GM18505 (cell line): Measurements from ENCODE around the gene SNED1.
"Not testable (repeated sequence)": the region's sequence is repeated elsewhere in the genome, so short reads cannot be mapped to it uniquely, and the experiment has no call there.

Experiments
- ATAC-seq: cut with Tn5 transposase; IDR thresholded peaks from one replicate; pipeline ENCODE4 v1.9.1; 2021; ENCODE audit not compliant: unreplicated experiment
- POLR2A ChIP-seq: IDR thresholded peaks from 4 replicates; pipeline ENCODE4 v1.6.1; 2011; ENCODE audit warnings: borderline replicate concordance; ENCODE audit not compliant: insufficient read depth, insufficient read length; ENCODE audit errors: extremely low read depth

The SNED1 gene

DNA sequence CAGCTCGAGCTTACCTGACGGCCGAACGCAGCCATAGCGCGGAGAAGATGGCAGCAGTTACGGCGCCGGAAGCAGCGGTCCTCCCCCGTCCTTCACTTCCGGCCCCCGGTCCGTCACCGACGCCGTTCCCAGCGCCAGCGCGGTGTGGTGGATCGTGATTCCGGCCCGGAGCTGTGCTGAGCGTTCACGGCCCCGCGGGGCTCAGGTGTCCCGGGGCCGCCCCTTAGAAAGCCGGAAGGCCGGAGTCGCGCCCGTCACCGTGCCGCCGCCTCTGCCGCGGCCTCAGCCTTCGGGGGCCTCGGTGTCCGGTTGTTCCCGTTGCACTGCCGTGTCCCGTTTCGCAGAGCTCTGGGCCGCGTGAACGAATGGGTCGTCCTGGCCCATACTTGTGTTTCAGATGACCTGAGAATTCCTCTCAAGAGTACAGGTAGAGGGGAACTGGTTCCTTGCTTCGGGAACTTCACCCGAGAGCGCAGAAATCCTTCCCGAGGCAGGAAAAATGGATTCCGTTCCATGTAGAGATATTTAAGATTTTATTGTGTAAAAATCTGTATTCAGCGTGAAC is 103.9 kb downstream of the SNED1 start, which contains the start of gene MTERF4:
Gene MTERF4 (minus strand): TSS at position 49 of the 565 bp plus-strand sequence. CDS start 14 bp downstream, at position 35.
- ATAC-seq = peak; percentile 88
- peak; percentile 92 for TF ChIP-seq POLR2A

DNA sequence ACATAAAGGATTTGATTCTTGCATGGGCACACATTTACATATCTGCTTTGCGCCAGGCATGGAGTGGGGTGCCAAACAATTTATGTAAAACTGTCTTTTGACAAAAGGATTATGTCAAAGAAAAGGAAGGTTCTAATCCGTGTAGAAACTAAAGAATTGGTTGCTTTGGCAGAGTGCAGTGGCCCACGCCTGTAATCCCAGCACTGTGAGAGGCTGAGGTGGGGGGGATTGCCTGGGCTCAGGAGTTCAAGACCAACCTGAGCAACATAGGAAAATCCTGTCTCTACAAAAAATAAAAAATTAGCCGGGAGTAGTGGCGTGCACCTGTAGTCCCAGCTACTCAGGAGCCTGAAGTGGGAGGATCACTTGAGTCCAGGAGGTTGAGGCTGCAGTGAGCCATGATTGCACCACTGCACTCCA is 104.8 kb downstream of the SNED1 start:
- TF ChIP-seq POLR2A = no peak
- no peak for ATAC-seq

DNA sequence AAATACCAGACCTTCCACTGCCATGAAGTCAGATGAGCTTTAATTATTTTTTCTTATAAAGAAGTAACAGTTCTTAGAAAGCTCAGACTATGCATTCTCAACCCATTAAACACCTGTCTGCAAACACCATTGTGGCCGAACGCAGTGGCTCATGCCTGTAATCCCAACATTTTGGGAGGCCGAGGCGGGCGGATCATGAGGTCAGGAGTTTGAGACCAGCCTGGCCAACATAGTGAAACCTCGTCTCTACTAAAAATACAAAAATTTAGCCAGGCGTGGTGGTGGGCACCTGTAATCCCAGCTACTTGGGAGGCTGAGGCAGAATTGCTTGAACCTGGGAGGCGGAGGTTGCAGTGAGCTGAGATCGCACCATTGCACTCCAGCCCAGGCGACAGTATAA is 106.2 kb downstream of the SNED1 start:
- not testable (repeated sequence) for ATAC-seq

DNA sequence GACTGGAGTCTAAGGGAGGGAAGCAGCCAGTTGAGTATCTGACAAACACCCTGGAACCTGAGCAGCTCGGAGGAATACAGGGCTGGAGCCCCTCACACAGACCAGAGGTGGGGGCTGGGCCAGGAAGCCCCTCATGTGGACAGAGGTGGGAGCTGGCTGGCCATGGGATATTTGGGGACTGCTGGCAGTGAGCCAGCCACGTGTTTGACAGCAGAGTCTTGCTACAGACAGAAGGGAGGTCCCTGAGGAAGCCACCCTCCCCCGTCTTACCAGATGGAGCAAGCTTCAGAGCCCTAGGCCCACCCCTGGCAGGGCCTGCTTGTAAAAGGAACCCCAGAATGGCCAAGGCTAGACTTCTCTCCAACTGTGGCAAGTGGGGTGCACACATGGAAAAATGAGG is 107.2 kb downstream of the SNED1 start:
- TF ChIP-seq POLR2A = no peak

DNA sequence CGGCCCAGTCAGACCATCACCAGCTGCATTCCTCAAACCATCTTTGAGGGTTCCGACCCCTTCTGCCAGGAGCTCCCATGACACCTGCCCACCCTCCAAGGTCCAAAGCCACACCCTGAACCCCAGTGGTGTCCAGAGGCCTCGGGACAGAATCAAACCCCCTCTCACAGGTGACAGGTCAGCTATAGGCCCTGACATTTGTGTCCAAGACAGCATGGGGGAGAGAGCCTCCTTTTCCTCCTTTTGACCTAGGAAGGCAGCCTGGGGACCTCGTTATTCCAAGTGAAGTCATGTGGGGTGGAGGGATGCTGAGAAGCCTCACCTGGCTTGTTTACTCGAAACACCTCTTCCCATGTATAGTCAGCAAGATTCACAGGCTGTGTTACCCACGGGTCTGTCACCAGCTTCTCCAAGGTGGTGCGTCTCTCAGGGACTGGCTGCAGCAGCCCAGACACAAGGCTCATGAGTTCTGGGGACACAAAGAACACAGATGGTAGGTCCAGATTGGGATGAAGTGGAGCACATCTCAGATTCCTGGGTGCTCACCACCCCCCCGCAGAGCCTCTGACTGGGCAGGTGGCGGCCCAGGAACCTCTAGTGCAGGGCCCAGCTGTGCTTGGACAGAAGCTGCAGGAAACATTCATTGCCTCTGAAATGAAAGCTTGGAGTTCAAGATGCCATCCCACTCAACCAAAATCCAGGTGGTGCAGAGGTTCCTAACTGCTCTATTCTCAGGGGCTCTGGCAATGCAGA is 108.8 kb downstream of the SNED1 start:
- no peak for ATAC-seq
- TF ChIP-seq POLR2A = no peak

More for the DNA sequence above, 107.2 kb downstream of the SNED1 start:
- no peak for ATAC-seq

DNA sequence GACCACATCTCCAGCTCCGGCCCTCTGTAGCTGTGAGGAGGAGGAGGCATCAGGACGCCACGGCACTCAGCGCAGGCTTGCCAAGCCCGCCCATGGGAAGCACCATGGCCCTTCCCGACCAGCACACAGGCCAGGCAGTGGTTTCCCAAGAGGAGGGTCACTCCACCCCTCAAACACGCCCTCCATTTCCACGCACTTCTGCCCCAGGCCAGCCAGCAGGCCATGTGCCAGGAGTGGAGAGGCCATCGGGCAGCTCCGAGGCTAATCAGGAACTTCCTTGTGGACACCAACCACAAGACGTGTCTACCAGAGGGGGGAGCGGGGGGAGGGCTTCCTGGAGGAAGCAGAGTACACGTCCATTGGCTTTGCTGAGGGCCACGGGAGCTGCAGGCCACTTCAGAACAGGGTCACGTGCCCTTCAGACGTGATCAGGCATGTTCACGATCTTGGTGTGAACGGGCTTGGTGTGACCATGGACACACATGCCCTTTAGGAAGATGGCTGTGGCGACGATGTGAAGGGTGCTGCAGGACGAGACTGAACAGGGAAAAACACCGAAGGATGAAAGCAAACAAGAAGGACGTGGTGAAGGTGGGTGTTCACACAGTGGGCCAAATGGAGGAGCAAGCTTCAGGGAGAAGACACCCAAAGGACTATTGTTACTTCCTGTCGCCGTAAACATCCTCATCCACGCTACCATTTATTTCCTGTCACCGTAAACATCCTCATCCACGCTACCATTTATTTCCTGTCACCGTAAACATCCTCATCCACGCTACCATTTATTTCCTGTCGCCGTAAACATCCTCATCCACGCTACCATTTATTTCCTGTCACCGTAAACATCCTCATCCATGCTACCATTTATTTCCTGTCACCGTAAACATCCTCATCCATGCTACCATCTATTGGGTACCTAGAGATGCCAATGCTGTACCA is 110.1 kb downstream of the SNED1 start:
- no peak for TF ChIP-seq POLR2A
- ATAC-seq = no peak

- no peak for TF ChIP-seq POLR2A
- no peak for ATAC-seq
Observed at GRCh38 chr2:241109210-241110088, 111.0 kb downstream of the SNED1 start.

DNA sequence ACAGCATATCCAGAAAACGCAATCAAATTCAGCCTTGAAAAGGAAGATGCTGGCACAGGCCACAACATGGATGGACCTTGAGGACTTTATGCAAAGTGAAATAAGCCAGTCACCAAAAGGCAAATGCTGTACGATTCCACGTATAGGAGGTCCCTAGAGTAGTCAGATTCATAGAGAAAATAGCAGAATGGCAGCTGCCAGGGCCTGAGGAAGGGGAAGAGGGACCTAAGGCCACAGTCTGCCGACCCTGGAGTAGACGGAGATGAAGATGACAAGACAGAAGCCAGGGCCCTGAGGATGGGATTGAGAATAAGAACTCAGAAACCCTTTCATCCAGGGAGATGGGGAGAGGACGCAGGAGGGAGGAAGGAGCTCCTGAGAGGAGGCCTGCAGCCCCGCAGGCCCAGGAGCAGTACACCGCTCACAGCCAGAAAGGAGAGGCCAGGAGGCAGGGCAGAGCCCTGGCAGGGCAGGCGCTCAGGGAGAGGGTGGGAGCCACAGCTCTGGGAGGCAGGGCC is 111.7 kb downstream of the SNED1 start:
- TF ChIP-seq POLR2A = no peak
- ATAC-seq = no peak

- ATAC-seq = no peak
- TF ChIP-seq POLR2A = peak; percentile 62
Observed at GRCh38 chr2:241110607-241111439, 112.4 kb downstream of the SNED1 start.

DNA sequence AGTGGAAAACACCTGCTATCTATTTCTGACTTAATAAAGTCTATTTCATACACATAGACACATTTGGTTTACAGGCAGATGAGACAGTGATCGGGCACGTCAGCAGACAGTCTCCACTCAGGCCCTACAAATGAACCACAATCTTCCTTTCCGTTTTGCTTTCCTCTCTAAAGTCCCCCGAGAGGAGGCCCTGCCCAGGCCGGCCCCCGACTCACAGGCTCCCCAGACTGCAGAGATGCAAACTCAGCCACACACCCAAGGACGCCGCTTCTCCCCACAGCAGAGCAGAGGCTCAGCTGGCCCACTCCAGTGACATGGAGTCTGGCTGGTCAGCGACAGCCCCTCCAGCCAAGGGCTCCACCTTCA is 113.0 kb downstream of the SNED1 start:
- peak; percentile 47 for TF ChIP-seq POLR2A
- ATAC-seq = no peak

DNA sequence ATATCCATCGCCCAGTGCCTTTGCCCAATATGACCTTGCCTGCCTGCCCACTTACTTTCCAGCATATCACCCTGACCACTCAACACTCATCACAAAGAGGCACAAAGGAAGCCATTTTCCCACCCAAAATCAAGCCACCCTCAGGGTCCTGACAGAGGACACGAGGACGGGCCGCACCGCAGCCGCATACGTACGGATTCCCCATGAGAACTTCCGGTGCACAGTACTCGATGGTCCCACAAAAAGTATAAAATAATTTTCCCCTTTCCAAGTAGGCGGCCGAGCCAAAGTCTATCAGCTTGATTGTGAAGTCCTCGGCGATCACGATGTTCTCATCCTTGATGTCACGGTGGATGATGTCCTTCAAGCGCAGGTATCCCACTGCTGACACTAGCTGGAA is 113.6 kb downstream of the SNED1 start:
- ATAC-seq = no peak
- no peak for TF ChIP-seq POLR2A

- ATAC-seq = no peak
- TF ChIP-seq POLR2A = peak; percentile 41
Observed at GRCh38 chr2:241112592-241112991, 114.2 kb downstream of the SNED1 start.
